Brain microvascular endothelial cell (primary cell): Measurements from ENCODE around the gene NABP1.

Experiments used
- DNase-seq: peaks from one replicate; pipeline ENCODE4 v3.0.0-alpha.2; 2020
- H3K27ac ChIP-seq: fragments of 250-450 bp; sonication (Bioruptor Pico); 2 replicates; pipeline ENCODE4 v1.5.1; 2020; ENCODE audit warnings: mild to moderate bottlenecking, moderate library complexity
- H3K27me3 ChIP-seq: fragments of 250-450 bp; sonication (Bioruptor Pico); replicated peaks from 2 replicates; pipeline ENCODE4 v1.5.1; 2020; ENCODE audit warnings: mild to moderate bottlenecking
- H3K36me3 ChIP-seq: fragments of 250-450 bp; sonication (Bioruptor Pico); replicated peaks from 2 replicates; pipeline ENCODE4 v1.5.1; 2020; ENCODE audit warnings: mild to moderate bottlenecking
- H3K4me3 ChIP-seq: 2 replicates; pipeline ENCODE4 v1.5.1; 2011; ENCODE audit warnings: low read depth, mild to moderate bottlenecking, control low read depth, low read length, moderate library complexity
- CTCF ChIP-seq: IDR thresholded peaks from 2 replicates; pipeline ENCODE4 v1.5.1; 2011; ENCODE audit warnings: low read depth, mild to moderate bottlenecking, moderate library complexity, low read length, control low read depth, inconsistent platforms; ENCODE audit errors: missing control alignments
- in situ Hi-C: cut with HindIII; loops from 2 replicates; pipeline ENCODE4 v1.10.0; 2017; ENCODE audit warnings: low sequenced_read_pairs, low pct_ligation_motif_present

Gene NABP1

GRCh38 chr2:191688934-191689695 lies 11.2 kb downstream of the NABP1 start:
- peak overlapping the region; percentile 33 for H3K27ac ChIP-seq
- TF ChIP-seq CTCF, result no peak
- in situ Hi-C loops, result loop anchor here (25.0 kb wide), 1 partner anchor 127 kb away; no protein-coding TSS in a partner anchor
- H3K27me3 ChIP-seq, result no peaks in the 10 kb centered on the region
- no peak for DNase-seq
- peaks cover 28% of the 10 kb centered on the region for H3K36me3 ChIP-seq
- H3K4me3 ChIP-seq, result no peak overlapping the region

- H3K27ac ChIP-seq, result peak overlapping the region; percentile 11
- DNase-seq, result no peak
- no peak overlapping the region for H3K4me3 ChIP-seq
- in situ Hi-C loops, result loop anchor here (25.0 kb wide), 1 partner anchor 128 kb away; no protein-coding TSS in a partner anchor
- H3K27me3 ChIP-seq, result no peaks in the 10 kb centered on the region
- TF ChIP-seq CTCF, result no peak
- peaks cover 23% of the 10 kb centered on the region for H3K36me3 ChIP-seq
These were observed 12.4 kb downstream of the NABP1 start for GRCh38 chr2:191690327-191690726.

- Histone ChIP-seq H3K36me3 (peaks cover 16% of the 10 kb centered on the region), H3K4me3 (no peak overlapping the region), H3K27me3 (no peaks in the 10 kb centered on the region), H3K27ac (no peak overlapping the region)
- in situ Hi-C loops, result loop anchor here (25.0 kb wide), 1 partner anchor 129 kb away; no protein-coding TSS in a partner anchor
- peak; percentile 79 for DNase-seq
- TF ChIP-seq CTCF, result peak; percentile 75
These were observed 13.2 kb downstream of the NABP1 start for GRCh38 chr2:191691016-191691735.

GRCh38 chr2:191691898-191692297 lies 14.0 kb downstream of the NABP1 start:
- DNase-seq, result no peak
- Histone ChIP-seq H3K27ac (no peak overlapping the region), H3K4me3 (no peak overlapping the region), H3K36me3 (peaks cover 11% of the 10 kb centered on the region), H3K27me3 (no peaks in the 10 kb centered on the region)
- no peak for TF ChIP-seq CTCF
- in situ Hi-C loops, result loop anchor here (25.0 kb wide), 1 partner anchor 130 kb away; no protein-coding TSS in a partner anchor

- no peak for DNase-seq
- TF ChIP-seq CTCF, result no peak
- Histone ChIP-seq H3K27me3 (no peaks in the 10 kb centered on the region), H3K4me3 (no peak overlapping the region), H3K27ac (no peak overlapping the region), H3K36me3 (peaks cover 5% of the 10 kb centered on the region)
- in situ Hi-C loops, result loop anchor here (25.0 kb wide), 1 partner anchor 130 kb away; no protein-coding TSS in a partner anchor
These were observed 14.7 kb downstream of the NABP1 start for GRCh38 chr2:191692502-191693115.
